Caco-2 (cell line): ENCODE measurements around the gene RBM46. TPM values are rescaled to one million over a fixed set of nuclear protein-coding genes. Genes with fewer than 3 reads are reported as not detected.

ENCODE experiments used
- BruUV-seq: library from RNA; stranded (reverse); fragments of 400-500 nt; replicated peaks from 2 replicates; lab custom pipeline; 2021; lab: Mats Ljungman, UMichigan
- CTCF ChIA-PET: fragments of 300-600 bp; sonication (Branson Sonifier 250); formaldehyde crosslinking; loops from one replicate; lab custom pipeline; 2022; ENCODE audit warnings: antibody characterized with exemption; lab: Charles Lee
- POLR2A ChIA-PET: fragments of 300-600 bp; sonication (Branson Sonifier 250); formaldehyde crosslinking; loops from one replicate; lab custom pipeline; 2022; ENCODE audit warnings: antibody characterized with exemption; lab: Charles Lee
- DNase-seq, 2 experiments: peaks; one replicate each; pipeline versions ENCODE4 v3.0.0 to v3.0.0-alpha.2; 2020 to 2022
- H3K27me3 ChIP-seq: replicated peaks from 2 replicates; pipeline ENCODE4 v1.6.0; 2011; ENCODE audit warnings: low read length; ENCODE audit not compliant: control insufficient read depth, insufficient read depth
- H3K36me3 ChIP-seq: 2 replicates; pipeline ENCODE4 v1.5.1; 2011; ENCODE audit warnings: low read length; ENCODE audit not compliant: control insufficient read depth, insufficient read depth
- H3K4me1 ChIP-seq: fragments of 250-450 bp; sonication (Bioruptor Pico); 2 replicates; pipeline ENCODE4 v1.5.1; 2020; ENCODE audit warnings: mild to moderate bottlenecking
- H3K4me3 ChIP-seq: 2 replicates; pipeline ENCODE4 v1.5.1; 2011; ENCODE audit warnings: low read depth, mild to moderate bottlenecking, control low read depth, low read length
- H3K9me3 ChIP-seq: fragments of 250-450 bp; sonication (Bioruptor Pico); 2 replicates; pipeline ENCODE4 v1.5.1; 2020; ENCODE audit warnings: mild to moderate bottlenecking, moderate library complexity
- H3K27ac Mint-ChIP-seq: one replicate; pipeline ENCODE4 v1.8.0; 2022; ENCODE audit warnings: mixed read lengths; ENCODE audit not compliant: unreplicated experiment
- H3K27me3 Mint-ChIP-seq: one replicate; pipeline ENCODE4 v1.8.0; 2022; ENCODE audit warnings: mixed read lengths; ENCODE audit not compliant: insufficient read depth, unreplicated experiment
- H3K36me3 Mint-ChIP-seq: one replicate; pipeline ENCODE4 v1.8.0; 2022; ENCODE audit warnings: mild to moderate bottlenecking, mixed read lengths; ENCODE audit not compliant: insufficient read depth, unreplicated experiment
- H3K4me1 Mint-ChIP-seq: one replicate; pipeline ENCODE4 v1.8.0; 2022; ENCODE audit warnings: low read depth, mixed read lengths; ENCODE audit not compliant: unreplicated experiment
- H3K4me3 Mint-ChIP-seq: one replicate; pipeline ENCODE4 v1.8.0; 2022; ENCODE audit warnings: mild to moderate bottlenecking, moderate library complexity, mixed read lengths; ENCODE audit not compliant: unreplicated experiment
- H3K9me3 Mint-ChIP-seq: one replicate; pipeline ENCODE4 v1.8.0; 2022; ENCODE audit warnings: mixed read lengths; ENCODE audit not compliant: unreplicated experiment
- CTCF ChIP-seq, 2 experiments: fragments of 200-600 bp in 1 of 2; IDR thresholded peaks; 1 replicate in 1 of 2; 2 replicates in 1 of 2; pipeline versions ENCODE4 v1.5.1 to v1.8.0; 2011 to 2022; ENCODE audit warnings: antibody characterized with exemption in 1 of 2, control low read depth in 1 of 2, inconsistent platforms in 1 of 2, low read depth in 1 of 2, low read length in 1 of 2, mild to moderate bottlenecking in 1 of 2, moderate library complexity in 1 of 2; ENCODE audit not compliant: insufficient read depth in 1 of 2, severe bottlenecking in 1 of 2, unreplicated experiment in 1 of 2
- intact Hi-C: fragments of 100-400 bp; cut with micrococcal nuclease; formaldehyde crosslinking; loops from one replicate; pipeline ENCODE4 v1.10.0; 2022; ENCODE audit not compliant: unreplicated experiment
- total RNA-seq: library from RNA; stranded (reverse); gene quantifications from 2 replicates; pipeline ENCODE4 v1.2.3, GENCODE V29; 2022

Gene RBM46
- total RNA-seq, 1 experiment from 2014 or later = not detected

GRCh38 chr4:154877110-154877760 is 96.2 kb downstream of the RBM46 start:
- no peaks in the 10 kb centered on the region for H3K36me3 ChIP-seq
- no peaks in the 10 kb centered on the region for H3K4me1 ChIP-seq
- no peak overlapping the region for H3K4me3 ChIP-seq
- H3K27me3 ChIP-seq = no peaks in the 10 kb centered on the region
- Mint-ChIP-seq H3K27ac (no peak overlapping the region), H3K4me3 (no peak overlapping the region), H3K4me1 (no peaks in the 10 kb centered on the region), H3K27me3 (no peaks in the 10 kb centered on the region), H3K36me3 (no peaks in the 10 kb centered on the region), H3K9me3 (peaks cover 27% of the 10 kb centered on the region)
- ChIA-PET CTCF (no interaction called here), POLR2A (no interaction called here)
- intact Hi-C loops = no loop called here
- no TSS peak for BruUV-seq
- TF ChIP-seq CTCF (IDR thresholded peaks at IDR 0.05; ENCODE audit: insufficient read depth in 1 of 2, low read depth in 1 of 2, low read length in 1 of 2, severe bottlenecking in 1 of 2, unreplicated experiment in 1 of 2) = no peak
- H3K9me3 ChIP-seq = 0 out of 2 replicates have a peak, but pooled peaks cover 3% of the 10 kb centered on the region
- no peak for DNase-seq

Other genes with a start within 250 kb of the RBM46 start
- gene PLRG1, start 230.9 kb upstream of the RBM46 start, total RNA-seq = 99.4 and 113 TPM in 2 replicates
- 29.4 and 37.1 TPM in 2 replicates for gene FGB, start 218.3 kb upstream of the RBM46 start, total RNA-seq
- 61.7 and 71.8 TPM in 2 replicates for gene FGA, start 190.5 kb upstream of the RBM46 start, total RNA-seq
- 121 and 146 TPM in 2 replicates for gene FGG, start 168.6 kb upstream of the RBM46 start, total RNA-seq
- 0.73 and 0.91 TPM in 2 replicates for gene LRAT, start 37.3 kb upstream of the RBM46 start, total RNA-seq